ENCODE results near the gene CA12.

DNA sequence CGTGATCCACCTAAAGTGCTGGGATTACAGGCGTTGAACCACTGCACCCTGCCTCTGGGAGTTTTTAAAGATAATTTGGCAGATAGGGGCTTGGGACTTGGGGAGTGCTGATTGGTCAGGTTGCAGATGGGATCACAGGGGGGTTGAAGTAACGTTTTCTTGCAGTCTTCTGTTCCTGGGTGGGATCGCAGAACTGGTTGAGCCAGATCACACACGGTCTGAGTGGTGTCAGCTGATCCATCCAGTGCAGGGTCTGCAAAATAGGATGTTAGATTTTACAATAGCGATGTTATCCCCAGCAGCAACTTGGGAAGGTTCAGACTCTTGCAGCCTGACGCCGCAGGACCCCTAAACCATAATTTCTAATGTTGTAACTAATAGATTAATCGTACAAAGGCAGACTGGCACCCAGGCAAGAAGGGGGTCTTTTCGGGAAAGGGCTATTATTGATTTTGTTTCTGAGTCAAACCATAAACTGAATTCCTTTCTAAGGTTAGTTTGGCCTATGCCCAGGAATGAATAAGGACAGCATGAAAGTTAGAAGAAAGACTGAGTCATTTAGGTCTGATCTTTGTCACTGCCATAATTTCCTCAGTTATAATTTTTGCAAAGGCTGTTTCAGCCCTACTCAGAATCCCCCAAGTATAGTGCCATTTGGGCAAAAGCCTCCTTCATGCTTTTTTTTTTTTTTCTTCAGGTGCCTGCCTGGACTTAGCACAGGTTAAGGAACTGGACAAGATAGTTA is 1.5 kb upstream of the CA12 start:
- TF ChIP-seq RNF2 (IDR thresholded peaks at IDR 0.05) (no peak), KLF16 (IDR thresholded peaks at IDR 0.05) (no peak), CTCF (IDR thresholded peaks at IDR 0.05 in 2 of 3, conservative IDR thresholded peaks at IDR 0.05 in 1 of 3; ENCODE audit: insufficient read depth in 2 of 3, low read depth in 1 of 3, low read length in 3 of 3) (no peak), ESRRA (IDR thresholded peaks at IDR 0.05; ENCODE audit: borderline replicate concordance, low read depth) (no peak)
